HG02870 (cell line): ENCODE data around the gene PIEZO1.

Experiments used
- ATAC-seq: cut with Tn5 transposase; IDR thresholded peaks from one replicate; pipeline ENCODE4 v1.9.1; 2021; ENCODE audit warnings: mild to moderate bottlenecking, moderate library complexity; ENCODE audit not compliant: unreplicated experiment

The PIEZO1 gene

GRCh38 chr16:88817785-88818574 is 33.0 kb upstream of the PIEZO1 start:
- ATAC-seq, result no peak

- no peak for ATAC-seq
These were observed 31.9 kb upstream of the PIEZO1 start for GRCh38 chr16:88816736-88817535.

GRCh38 chr16:88815901-88816589 is 31.0 kb upstream of the PIEZO1 start:
- ATAC-seq, result no peak

GRCh38 chr16:88815227-88815626 is 30.2 kb upstream of the PIEZO1 start:
- no peak for ATAC-seq

- ATAC-seq, result no peak
These were observed 29.1 kb upstream of the PIEZO1 start for GRCh38 chr16:88814144-88814502.

GRCh38 chr16:88813269-88814143 is 28.5 kb upstream of the PIEZO1 start:
- no peak for ATAC-seq

GRCh38 chr16:88812513-88813268 is 27.7 kb upstream of the PIEZO1 start:
- ATAC-seq, result no peak

- ATAC-seq, result peak; percentile 62
These were observed 26.9 kb upstream of the PIEZO1 start, which contains the start of gene APRT for GRCh38 chr16:88811769-88812512. APRT (minus strand) TSS chr16:88811928; CDS start chr16:88811899, 29 bp downstream.

- peak; percentile 48 for ATAC-seq
These were observed 26.1 kb upstream of the PIEZO1 start for GRCh38 chr16:88810912-88811768.

- no peak for ATAC-seq
These were observed 25.3 kb upstream of the PIEZO1 start for GRCh38 chr16:88810166-88810911.

GRCh38 chr16:88809676-88810165 is 24.7 kb upstream of the PIEZO1 start:
- ATAC-seq, result no peak

- no peak for ATAC-seq
These were observed 24.2 kb upstream of the PIEZO1 start for GRCh38 chr16:88809068-88809675.

GRCh38 chr16:88807626-88808453 is 22.8 kb upstream of the PIEZO1 start:
- ATAC-seq, result no peak

GRCh38 chr16:88807142-88807625 is 22.2 kb upstream of the PIEZO1 start:
- no peak for ATAC-seq

- ATAC-seq, result no peak
These were observed 21.6 kb upstream of the PIEZO1 start for GRCh38 chr16:88806491-88807111.
